NCI-H2171 treated with DMSO at 0.1 percent for 48 hours (cell line): Measurements from ENCODE around the gene AUTS2.

ENCODE experiments used
- DNase-seq: peaks from one replicate; lab custom pipeline; 2025; lab: John Stamatoyannopoulos, UW

The AUTS2 gene

DNA sequence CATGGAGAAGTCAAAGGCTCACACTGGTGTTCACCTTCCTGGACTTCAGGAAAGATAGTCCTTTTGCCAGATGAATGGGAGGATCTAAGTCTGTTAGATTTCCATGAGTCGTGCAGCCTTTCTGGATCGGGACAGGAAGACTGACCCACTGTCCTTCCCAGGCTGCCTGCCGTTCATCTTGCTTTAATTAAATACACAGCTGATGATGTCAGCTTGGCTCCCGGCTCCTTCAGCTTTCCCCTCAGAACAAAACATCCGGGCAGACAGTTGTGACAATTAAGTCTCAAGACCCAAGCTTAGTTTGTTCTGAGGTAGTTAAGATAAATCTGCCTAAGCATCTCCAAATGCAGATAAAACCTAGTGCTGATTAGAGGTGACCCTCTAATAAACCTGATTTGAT lies 58.6 kb downstream of the AUTS2 start:
- no peak for DNase-seq

DNA sequence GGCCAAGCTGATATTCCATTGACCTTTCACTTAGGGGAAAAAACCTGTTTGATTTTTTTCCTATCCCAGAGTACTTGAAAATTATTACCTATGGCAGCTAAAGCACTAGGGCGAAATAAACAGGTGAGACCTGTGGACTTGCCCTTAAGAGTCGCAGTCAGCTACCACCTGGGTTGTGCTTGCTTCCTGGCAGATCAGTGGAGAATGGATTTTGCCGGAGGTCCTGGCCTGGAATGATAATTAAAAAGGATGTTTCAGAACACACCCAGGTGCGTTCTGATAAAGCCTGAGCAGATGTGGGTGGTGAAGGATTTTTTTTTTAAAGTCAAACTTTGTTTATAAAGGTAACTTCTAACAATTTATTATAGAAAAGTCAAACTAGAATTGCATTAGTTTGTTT lies 59.1 kb downstream of the AUTS2 start:
- no peak for DNase-seq

DNA sequence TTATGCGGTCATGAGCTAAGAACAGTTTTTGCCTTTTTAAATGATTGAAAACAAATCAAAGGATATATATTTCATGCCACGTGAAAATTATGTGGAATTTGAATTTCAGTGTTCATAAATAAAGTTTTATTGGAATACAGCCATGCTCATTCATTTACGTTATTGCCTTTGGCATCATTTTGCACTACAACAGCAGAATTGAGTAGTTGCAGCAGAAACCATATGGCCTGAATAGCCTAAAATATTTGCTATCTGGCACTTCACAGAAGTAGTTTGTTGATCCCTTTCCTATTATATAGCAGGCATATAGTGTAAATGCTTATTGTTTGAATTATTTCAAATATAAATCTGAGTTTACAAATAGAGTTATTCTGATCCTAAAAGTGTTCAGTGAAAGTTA lies 59.7 kb downstream of the AUTS2 start:
- no peak for DNase-seq

DNA sequence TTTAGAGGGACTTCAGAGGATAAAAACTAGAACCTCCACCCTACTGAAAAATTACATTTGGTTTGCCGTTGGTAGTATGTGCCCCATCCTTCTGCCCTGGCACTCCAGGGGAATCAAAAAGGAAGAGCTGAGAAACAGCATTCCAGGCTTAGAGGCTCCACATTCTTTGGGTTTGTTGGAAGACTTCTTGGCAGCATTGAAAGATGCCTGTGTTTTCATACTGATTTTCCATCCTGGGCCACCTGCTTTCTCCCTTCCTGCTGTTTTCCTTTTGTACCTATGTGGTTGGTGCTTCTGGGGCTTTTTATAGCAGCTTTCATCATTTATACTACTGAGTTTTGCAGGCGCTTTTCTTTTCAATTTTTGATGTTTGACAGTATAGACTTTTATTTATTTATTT lies 61.7 kb downstream of the AUTS2 start:
- peak; percentile 43 for DNase-seq

DNA sequence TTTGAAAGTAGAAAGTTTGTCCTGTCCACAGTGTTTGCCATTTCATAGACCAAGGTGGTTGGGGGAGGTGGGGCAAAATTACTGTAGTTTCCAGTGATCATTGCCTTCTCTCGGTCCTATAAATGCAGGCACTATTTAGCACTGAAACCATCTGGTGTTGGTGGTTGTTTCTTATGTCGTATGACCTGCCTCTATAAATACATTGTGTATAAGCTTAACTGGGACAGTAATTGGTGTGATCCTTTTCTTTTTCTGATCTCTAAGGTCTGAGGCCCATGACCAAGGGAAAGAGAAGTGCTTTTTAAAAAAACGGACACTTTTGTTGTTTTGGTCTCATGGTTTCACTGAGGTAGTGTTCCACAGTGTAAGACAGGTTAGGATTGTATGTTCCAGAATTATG lies 63.1 kb downstream of the AUTS2 start:
- DNase-seq, result peak; percentile 32

DNA sequence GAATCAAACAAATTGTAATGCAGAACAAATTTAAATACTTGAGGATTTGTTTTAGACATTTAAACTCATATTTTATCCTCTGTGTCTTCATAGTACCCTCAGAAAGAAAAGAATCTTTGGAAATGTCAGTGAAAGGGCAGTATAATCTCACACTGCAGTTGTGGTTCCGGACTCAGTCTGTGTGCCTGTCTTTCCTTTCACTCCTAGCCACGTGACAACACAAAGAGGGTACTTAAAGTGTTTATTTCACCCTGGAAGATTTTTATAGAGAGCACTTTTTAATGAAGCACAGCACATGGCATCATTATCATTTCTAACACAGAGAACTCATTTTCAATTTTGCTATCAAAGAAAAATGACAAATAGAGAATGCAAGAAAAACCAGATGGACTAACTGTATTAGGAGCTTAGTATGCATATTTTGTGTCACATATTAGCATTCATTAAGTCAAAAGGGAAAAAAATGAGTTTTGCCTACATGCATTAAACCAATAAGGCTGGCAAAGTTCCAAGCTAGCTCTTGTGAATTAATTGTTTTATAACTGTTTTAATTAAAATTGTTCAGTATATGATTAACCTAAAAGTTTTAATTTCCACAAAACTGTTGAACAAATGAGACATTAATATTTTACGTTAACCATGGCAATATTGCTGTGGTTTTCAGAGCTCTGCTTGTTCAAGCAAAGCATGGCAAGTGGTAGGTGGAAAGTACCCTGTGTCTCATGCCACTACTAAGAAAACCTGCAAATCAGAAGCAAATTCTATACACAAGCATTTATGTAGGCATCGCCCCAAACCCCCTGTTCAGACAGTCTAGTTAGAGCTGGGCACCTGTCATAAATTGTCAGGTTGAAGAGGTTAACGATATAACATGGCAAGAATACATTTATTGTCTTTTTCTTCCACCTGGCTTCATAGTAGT lies 65.9 kb downstream of the AUTS2 start:
- DNase-seq, result peak; percentile 59

DNA sequence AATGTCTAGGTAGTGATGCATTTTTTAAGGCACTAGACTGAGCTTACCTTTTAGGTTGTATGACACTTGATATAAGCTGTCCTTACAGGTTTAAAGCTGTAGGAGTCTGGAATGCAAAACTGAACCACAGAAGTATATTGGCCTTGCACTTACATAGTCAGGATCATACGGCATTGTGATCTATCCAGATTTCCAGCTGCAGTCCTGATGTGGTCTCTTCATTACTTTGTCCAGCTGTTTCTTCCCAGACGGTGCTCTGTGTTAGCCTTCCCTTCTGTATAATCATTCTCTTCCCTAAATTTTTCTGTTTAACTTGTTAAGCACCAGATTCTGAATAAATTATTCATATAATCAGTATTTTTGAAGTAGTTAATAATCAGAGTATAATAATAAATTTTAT lies 67.1 kb downstream of the AUTS2 start:
- DNase-seq, result no peak

DNA sequence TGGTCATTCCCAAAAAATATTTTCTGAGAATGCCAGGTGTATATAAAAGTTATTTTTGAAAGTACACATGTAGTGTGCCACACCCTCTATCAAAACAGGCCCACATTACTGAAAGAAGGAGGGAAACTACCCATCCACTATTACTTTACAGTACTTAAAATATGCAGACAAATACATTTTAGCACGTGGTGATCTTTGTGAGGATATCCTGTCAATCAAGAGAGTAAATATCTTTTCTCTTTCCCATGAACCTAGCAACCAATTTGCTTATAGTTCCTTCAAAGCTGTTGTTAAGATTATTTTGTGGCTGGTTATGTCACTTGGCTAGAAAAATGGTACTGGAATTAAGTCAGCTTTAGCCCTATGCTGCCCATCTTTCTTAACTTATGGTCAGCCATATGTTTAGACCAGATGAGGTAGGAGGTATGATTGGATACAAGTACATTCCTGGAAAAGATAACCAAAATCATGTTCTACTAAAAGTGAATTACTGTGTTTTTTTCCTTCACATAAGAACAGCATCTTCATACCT lies 70.1 kb downstream of the AUTS2 start:
- no peak for DNase-seq

DNA sequence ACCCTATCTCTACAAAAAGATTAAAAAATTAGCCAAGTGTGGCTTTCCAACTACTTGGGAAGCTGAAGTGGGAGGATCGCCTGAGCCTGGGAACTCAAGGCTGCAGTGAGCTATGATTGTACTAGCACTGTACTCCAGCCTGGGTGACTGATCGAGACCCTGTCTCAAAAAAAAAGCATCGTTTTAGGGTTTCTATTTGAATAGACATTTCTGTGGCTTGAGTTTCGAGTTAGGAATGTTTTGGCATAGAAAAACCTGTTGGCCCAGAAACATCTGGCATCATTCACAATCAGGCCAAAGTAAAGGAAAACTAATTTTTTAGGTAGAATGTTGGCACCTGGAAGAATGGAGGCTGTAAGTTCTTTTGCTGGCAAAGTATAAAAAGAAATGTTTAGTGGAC lies 72.4 kb downstream of the AUTS2 start:
- no peak for DNase-seq

DNA sequence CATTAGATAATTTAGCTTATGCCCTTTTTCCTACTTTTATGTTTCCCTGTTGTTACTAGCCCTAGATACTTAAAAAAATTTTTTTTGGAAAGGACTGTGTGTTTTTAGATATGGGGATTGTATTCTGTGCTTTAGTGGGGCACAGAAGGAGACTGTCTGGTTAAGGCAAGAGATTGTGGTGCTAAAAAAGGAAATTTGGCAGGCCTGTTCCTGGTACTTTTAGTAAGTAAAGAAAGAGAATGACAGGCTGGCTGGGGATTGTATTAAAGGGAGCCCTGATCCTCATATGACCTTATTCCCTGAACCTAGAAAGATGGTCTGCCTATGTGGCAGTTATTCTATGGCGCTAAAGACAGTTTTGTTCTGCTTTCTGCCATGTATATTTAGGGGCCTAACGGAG lies 74.8 kb downstream of the AUTS2 start:
- no peak for DNase-seq

DNA sequence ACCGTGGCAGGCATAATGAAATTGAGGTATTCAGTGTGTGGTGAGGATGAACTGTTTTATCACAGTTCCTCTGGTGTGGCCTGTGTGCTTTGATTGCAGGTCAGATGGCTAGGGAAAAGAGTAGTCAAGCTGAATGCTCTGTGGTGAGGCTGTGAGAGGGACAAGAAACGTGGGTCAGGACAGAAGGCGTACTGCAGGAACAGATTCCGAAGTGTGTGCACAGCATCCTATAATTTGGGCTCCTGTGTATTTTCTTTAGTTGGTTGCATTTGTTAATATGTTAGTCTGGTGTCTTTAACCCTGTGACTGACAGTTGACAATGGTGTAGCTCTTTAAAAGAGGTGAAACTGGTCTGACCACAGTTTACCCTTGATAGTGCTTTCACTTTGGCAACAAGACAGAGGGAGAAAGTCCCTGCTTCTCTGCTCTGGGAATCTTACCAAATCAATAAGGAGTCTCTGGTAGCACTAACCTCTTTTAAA lies 76.5 kb downstream of the AUTS2 start:
- no peak for DNase-seq

DNA sequence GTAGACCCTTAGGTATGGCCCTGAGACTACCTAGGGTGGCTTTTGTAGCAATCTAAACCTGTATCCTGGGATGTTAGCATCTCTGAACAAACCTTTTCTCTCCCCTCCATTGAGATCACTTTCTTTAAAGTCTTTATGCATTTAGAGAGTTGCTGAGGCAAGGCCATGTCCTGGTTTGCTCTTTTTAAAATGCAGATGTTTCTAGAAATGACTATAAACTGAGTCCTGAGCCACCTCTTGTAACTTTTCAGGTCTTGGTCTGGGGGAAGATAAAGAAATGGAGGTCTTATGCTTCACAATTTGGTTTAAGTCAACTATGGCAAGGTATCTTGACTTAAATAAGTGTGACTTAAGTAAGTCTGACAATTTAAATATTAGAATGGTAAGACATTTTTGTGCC lies 78.0 kb downstream of the AUTS2 start:
- DNase-seq, result no peak

DNA sequence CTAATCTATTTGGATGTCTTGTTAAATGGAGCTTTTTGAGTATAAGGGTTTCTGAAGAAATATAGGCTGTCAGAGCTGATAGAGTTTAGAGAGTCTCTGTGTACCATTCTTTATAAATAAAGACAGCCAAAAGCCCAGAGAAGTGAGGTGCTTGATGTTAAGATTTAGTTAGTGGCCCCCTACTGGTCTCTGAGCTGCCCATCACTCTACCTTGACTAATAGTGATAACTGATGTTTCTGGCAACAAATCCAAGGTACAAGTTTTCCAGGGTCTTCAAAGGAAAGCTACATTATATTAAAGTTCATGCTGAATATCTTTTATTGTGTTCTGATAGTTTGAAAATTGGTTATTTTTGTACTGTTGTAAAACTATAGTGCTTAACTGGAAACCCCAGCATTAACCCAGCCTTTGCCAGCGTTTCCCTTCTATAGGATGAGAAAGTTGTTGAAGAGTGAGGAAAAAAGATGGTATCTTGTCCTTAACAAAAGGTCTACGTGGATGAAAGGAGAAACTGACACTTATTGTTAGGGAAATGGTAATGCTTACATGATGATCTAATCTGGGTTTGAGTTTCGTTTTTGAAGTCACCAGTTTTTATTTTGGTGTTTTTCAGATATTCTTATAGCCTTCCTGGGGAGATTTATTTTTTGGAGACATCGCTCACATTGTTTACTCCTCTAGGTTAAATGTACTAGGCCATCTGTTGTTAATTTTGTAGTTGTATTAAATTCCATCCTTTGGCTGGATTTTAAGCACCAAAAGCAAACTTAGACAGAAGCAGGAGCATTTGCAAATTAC lies 79.0 kb downstream of the AUTS2 start:
- DNase-seq, result peak; percentile 83

DNA sequence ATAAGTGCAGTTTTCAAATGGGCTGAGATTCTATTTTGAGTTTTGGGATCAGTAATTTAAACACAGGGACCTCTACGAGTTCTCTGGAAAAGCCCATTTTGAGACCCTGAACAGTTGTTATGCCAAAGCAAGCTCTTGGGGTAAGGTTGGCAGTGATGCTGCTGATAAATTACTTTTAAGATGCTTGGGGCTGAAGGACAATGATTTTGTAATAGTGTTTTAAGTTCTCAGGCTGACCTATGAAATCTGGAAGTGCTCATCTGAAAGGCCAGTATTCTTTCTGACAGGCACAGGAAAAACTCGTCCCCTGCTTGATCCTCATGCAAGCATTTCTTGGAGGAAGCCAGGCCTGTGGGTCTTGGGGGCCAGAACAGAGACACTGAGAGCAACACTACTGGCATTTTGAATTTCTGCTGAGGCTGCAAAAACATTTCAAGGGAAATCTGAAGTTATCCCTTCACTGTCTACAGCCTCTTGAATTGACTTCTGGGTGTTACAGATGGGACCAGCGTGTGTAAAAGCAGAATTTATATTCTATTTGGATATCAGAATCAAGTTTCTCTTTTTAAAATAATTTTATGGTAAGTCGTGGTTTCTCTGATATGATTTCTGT lies 79.7 kb downstream of the AUTS2 start:
- no peak for DNase-seq

DNA sequence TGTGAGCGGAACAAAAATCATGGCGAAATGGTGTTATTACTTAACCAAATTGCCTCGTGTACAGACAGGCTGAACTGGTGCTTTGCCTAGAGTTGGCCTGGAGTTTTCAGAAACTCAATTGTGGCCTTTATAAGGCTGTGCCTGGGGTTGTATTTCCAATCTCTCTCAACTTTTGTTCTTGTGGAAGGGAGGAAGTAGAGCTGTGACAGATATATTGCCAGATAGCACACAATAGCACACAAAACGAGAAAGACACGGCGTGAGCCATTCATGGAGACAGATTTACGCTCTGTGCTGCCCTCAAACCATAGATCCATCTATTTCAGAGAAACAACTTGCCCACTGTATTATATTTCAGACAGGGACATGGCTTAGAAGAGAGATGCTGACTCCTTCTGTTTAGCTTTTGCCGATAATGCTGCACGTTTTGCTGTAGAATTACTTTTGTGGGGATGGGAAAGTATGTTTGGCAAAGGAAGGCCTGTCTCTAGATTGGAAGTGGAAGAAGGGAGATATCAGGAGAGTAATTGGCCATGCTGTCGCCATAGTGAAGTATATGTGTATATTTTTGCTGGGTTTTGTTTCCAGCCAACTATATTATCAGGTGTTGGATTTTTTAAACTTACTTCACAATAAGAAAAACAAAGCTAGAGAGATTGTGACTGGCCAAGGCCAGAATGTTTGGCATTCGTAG lies 80.4 kb downstream of the AUTS2 start:
- DNase-seq, result peak; percentile 61

DNA sequence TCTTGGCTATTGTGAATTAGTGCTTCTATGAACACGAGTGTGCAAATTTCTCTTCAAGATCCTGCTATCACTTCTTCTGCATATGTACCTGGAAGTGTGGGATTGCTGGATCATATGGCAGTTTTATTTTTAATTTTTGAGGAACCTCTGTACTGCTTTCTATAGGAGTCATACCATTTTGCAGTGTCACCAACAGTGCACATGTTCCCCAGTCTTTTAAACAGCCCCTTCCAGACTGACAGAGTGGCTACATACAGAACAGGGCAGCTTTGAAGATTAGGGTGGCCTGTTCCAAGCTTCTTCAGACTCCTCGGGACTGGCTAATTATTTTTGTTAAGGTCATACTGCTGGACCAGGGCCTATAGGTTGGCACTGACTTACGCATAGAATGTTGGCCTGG lies 82.9 kb downstream of the AUTS2 start:
- DNase-seq, result no peak

DNA sequence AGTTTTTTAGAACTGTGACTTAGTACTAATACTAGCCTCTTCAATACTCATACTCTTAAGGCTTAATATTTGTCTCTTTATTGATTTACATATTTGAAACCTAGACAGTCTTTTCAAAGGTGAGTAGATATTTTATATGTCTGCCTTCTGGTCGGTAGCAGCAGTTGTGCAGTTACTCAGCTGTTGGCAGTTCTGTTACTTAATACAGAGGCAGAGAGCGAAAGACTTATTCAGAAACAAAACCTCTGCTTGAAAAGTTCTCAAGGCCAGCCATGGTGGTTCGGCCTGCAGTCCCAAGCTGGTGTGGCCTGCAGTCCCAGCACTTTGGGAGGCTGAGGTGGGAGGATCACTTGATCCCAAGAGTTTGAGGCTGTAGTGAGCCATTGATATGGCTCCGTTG lies 84.2 kb downstream of the AUTS2 start:
- peak; percentile 36 for DNase-seq

DNA sequence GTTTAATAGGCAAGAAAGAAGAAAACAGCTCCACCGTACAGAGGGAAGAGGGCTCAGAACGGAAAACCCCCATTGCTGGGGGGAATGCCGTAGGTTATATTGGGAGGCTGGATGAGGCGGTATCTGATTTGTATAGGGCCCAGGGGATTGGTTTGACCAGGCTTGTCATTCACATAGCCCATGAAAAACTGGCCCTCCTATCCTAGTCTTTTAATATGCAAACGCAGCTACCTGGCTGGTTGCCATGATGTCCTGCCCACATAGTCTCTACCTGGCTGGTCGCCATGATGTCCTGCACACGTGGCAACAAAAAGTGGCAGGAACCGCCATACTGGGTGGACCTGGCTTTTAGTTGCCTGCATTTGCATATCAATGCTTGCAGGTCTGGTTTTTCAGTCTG lies 84.7 kb downstream of the AUTS2 start:
- DNase-seq, result no peak

DNA sequence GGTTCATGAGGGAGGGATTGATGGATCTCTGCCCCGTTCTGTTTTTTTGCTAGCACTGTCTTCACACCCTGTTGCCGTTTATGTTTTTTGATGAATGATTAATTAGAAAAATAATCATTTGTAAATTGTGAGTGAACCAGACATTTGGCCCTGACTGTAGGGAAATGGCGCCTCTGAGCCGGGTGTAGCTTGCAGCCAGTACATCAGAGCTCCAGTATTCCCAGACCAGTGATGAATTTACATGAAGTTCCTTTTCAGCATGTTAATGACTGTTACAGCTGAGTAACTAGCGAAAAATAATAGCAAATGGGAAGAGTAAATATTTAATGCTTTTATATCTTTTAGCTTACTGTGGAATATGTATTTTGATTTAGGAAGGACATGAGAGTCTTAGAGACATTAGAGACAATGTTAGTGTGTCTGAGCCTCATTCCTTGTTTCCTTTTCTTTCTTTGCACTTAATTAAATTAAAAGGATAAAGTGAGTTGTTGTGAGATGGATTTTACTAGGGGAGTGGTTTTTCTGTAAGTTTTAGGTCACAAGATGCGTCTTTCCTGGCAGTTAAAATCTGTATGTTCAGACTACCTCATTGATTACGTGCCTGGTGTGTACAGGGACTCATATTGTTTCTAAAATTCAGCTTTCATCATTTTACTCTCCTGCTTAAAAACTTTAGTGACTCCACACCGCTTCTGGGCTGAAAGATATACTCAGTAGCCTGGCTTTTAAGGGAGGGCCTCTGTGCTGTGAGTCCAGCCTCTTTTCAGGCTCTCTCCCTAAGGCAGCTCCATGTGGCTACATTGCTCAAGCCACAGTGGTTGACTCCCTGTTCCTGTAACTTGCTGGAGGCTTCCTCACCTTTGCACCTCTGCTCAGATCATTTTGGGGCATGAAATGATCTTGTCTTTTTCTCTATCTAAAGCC lies 86.4 kb downstream of the AUTS2 start:
- DNase-seq, result no peak

DNA sequence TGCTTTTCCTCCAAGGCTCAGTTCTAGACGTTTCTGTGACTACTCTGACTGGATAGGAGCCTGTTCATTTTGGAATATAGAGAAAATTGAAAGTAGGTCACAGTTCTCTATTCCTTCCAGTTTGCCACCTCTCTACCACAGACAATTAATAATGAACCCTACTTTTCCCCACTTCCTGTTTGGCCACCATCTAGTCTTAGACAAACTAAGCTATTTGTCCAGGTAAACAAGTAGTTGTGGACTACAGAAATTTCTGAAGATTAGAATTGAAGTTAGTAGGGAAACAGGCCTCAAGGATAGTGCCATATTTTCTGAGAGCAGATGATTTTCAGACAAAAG lies 87.0 kb downstream of the AUTS2 start:
- no peak for DNase-seq

DNA sequence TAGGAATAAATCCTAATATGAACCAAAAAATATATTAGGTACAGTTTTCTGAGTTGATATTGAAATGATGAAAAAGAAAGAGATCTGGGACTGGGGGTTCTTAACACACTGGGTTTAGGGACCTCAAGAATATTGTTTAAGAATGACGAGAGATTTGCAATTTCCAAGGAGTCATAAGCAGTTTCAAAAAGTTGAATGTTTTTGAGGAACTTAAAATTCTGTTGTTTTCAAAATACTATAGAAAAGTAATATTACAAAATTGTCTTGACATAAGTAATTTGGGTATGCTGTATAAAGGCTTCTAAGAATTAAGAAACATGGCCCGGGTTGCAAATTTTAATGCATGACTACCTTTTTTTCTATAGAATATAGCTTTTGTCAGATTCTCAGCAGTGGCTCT lies 88.1 kb downstream of the AUTS2 start:
- DNase-seq, result no peak
